Ovary (tissue), 9 donors: ENCODE measurements around the gene RHBDF2. TPM values are rescaled to one million over a fixed set of nuclear protein-coding genes. Genes with fewer than 3 reads are reported as not detected.

Source experiments
- DNase-seq, 5 donors: peaks; one replicate each; pipeline ENCODE4 v3.0.0-alpha.2; 2019 to 2020
- H3K27ac ChIP-seq, 2 donors: fragments of 200-600 bp; one replicate each; pipeline versions ENCODE4 v1.5.1 to v1.8.0; 2019 to 2022
- H3K27me3 ChIP-seq: fragments of 200-600 bp; one replicate; pipeline ENCODE4 v1.8.0; 2022
- H3K36me3 ChIP-seq: fragments of 200-600 bp; sonication (generic); one replicate; pipeline ENCODE4 v1.5.1; 2019
- H3K4me1 ChIP-seq: one replicate; pipeline ENCODE4 v1.8.1; 2013; ENCODE audit warnings: mild to moderate bottlenecking, moderate library complexity; ENCODE audit not compliant: insufficient read depth
- H3K4me3 ChIP-seq: fragments of 200-600 bp; sonication (generic); one replicate; pipeline ENCODE4 v1.5.1; 2017
- H3K9me3 ChIP-seq, 2 donors: fragments of 200-600 bp in 1 of 2; sonication (generic) in 1 of 2; one replicate each; pipeline versions ENCODE4 v1.5.1 to v1.8.1; 2013 to 2019; ENCODE audit warnings: mild to moderate bottlenecking in 1 of 2, moderate library complexity in 1 of 2
- EP300 ChIP-seq: sonication (generic); formaldehyde crosslinking; IDR thresholded peaks from one replicate; pipeline ENCODE4 v1.6.1; 2017; ENCODE audit warnings: antibody characterized with exemption
- POLR2A ChIP-seq: fragments of 450-650 bp; IDR thresholded peaks from one replicate; pipeline ENCODE4 v1.6.1; 2017; ENCODE audit warnings: antibody characterized with exemption, mild to moderate bottlenecking, moderate library complexity
- WGBS, 3 donors: extraction: QIAGEN DNeasy Blood & Tissue Kit in 1 of 3; methylation state at CpG; one replicate each; pipeline versions ENCODE4 v1.1.5 to v1.1.7; 2013 to 2017; 5-methylcytosine and 5-hydroxymethylcytosine counted together
- intact Hi-C, 4 donors: fragments of 100-400 bp; cut with DNase I; formaldehyde crosslinking; loops; one replicate each; pipeline versions ENCODE4 v1.11.0 to v1.15.1; 2022 to 2023
- polyA plus RNA-seq, 2 donors: library from polyadenylated mRNA; stranded (reverse); fragments of 200-250 nt in 1 of 2; fragments of 350-450 nt in 1 of 2; fragmentation: Illumina TruSeq in 1 of 2; extraction: RNeasy Lipid Tissue Mini Kit (QIAGEN cat#74804) in 1 of 2; gene quantifications; one replicate each; pipeline ENCODE4 v1.2.3, GENCODE V29; 2013 to 2014
- total RNA-seq, 7 donors: library from RNA; depleted of rRNA in 2 of 7; stranded (reverse); fragments of >200 nt in 2 of 7; fragmentation: NEBNext Ultra II Directional in 3 of 7; extraction: Animal tissue kit (Norgen Biotek cat#: 25700) in 3 of 7; gene quantifications; one replicate each; pipeline versions ENCODE4 v1.1.0 to v1.2.4, GENCODE V29; 2016 to 2023
- TF ChIP-seq, protein P1 (sequence below), 3 donors: fragments of 450-650 bp in 2 of 3; fragments of 200-600 bp in 1 of 3; IDR thresholded peaks; one replicate each; pipeline versions ENCODE4 v1.5.1 to v1.8.0; 2016 to 2022; ENCODE audit warnings: antibody characterized with exemption in 3 of 3, mild to moderate bottlenecking in 1 of 3
- donor health status: DM: no; HTN: no; CAD: no; lungs with moderate emphysema.
- donor health status: DM: no; HTN: no; CAD: no.
- donor health status: Bipolar disorder and iron deficiency.
- donor health status: DM: yes; HTN: yes; CAD: no.
- donor health status: DM: no; HTN: no; CAD: no.
- donor health status: DM: yes; HTN: yes; CAD: no.

RHBDF2 gene
- total and polyA plus RNA-seq, 9 donors = 3.3 to 39.9 (median 19.5) TPM

DNA sequence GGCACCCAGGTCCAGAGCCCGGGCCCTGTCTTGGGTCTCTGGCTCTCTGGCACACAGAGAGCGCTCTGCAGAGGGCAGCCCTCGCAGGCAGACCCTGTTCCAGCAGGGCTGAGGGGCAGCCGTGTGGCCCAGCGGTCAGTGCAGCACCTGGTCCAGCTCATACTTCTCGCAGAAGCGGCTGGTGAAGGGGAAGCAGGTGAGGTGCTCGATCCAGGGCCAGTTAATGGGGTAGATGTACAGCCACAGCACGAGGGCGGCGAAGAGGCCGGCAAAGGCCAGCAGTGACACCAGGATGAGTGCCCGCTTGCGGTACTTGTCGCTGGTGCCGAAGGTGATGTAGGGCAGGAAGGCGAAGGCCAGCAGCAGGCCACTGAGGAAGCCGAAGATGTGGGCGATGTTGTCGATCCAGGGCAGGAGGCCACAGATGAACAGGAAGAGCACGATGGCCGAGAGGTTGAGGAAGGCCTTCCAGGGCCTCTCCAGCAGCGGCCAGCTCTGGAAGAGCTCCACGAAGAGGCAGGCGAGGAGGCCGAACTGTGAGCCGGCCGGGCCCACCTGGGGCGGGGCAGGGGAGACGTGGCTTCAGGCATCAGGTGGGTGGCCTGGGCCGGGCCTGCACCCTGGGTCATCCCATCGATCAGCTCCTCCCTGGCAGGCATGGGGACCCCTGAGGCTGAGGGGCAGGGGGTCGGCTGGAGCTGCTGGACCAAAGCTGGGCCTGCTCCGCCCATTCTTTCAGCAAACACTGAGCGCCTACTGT, 29.5 kb downstream of the RHBDF2 start:
- intact Hi-C loops = no loop called here
- no peak for DNase-seq
- WGBS, 3 donors = 86 to 91% (median 90%) methylated on average over 29 to 35 of the region's 35 CpGs
- H3K27me3 ChIP-seq = no peaks in the 10 kb centered on the region
- H3K36me3 ChIP-seq = no peaks in the 10 kb centered on the region
- H3K4me1 ChIP-seq = no peaks in the 10 kb centered on the region
- no peak for TF ChIP-seq POLR2A
- TF ChIP-seq, protein P1, sequence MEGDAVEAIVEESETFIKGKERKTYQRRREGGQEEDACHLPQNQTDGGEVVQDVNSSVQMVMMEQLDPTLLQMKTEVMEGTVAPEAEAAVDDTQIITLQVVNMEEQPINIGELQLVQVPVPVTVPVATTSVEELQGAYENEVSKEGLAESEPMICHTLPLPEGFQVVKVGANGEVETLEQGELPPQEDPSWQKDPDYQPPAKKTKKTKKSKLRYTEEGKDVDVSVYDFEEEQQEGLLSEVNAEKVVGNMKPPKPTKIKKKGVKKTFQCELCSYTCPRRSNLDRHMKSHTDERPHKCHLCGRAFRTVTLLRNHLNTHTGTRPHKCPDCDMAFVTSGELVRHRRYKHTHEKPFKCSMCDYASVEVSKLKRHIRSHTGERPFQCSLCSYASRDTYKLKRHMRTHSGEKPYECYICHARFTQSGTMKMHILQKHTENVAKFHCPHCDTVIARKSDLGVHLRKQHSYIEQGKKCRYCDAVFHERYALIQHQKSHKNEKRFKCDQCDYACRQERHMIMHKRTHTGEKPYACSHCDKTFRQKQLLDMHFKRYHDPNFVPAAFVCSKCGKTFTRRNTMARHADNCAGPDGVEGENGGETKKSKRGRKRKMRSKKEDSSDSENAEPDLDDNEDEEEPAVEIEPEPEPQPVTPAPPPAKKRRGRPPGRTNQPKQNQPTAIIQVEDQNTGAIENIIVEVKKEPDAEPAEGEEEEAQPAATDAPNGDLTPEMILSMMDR (IDR thresholded peaks at IDR 0.05) = no peak
- no peak for TF ChIP-seq EP300
- H3K4me3 ChIP-seq = no peak overlapping the region
- H3K27ac ChIP-seq = no peak overlapping the region
- no peaks in the 10 kb centered on the region for H3K9me3 ChIP-seq

DNA sequence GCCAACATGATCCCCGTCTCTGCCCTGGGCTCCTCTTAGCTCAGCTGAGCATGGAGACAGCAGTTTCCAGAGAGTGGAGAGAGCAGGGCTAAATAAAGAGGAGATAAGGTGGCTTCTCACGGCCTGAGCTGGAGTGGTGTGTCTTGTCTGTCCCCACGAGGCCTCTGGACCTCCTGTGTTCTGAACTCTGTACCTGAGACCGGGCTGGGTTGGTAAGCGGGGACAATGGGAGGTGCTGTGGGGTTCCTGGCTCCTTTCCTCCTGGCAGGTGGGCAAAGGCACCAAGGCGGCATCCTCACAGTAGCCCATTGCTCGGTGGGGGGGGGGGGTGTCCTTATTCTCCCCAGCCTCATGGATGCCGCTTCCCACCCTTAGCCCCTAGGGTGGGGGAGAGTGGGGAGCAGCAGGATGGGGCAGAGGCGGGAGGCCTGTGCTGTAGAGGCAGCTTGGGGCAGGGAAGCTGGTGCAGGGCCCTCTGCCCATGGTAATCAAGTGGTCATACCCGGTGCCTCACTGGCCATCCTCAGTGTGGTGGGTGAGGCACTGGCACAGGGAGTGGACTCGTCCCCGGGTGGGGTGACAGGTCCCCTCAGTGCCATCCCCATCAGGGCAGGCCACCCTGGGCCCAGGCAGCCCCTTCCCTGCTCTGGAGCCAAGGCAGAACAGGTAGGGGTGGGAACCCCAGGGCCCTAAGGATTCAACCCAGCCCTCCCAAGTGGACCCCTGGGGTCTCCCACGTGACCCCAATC, 31.1 kb downstream of the RHBDF2 start:
- Histone ChIP-seq H3K27me3 (no peaks in the 10 kb centered on the region), H3K36me3 (no peaks in the 10 kb centered on the region), H3K9me3 (no peaks in the 10 kb centered on the region), H3K4me1 (no peaks in the 10 kb centered on the region), H3K27ac (no peak overlapping the region), H3K4me3 (no peak overlapping the region)
- TF ChIP-seq POLR2A (no peak), EP300 (no peak)
- TF ChIP-seq, protein P1 (IDR thresholded peaks at IDR 0.05) = no peak
- 84 to 88% (median 84%) methylated on average over 12 to 13 of the region's 13 CpGs for WGBS, 3 donors
- no peak for DNase-seq
- intact Hi-C loops = no loop called here

DNA sequence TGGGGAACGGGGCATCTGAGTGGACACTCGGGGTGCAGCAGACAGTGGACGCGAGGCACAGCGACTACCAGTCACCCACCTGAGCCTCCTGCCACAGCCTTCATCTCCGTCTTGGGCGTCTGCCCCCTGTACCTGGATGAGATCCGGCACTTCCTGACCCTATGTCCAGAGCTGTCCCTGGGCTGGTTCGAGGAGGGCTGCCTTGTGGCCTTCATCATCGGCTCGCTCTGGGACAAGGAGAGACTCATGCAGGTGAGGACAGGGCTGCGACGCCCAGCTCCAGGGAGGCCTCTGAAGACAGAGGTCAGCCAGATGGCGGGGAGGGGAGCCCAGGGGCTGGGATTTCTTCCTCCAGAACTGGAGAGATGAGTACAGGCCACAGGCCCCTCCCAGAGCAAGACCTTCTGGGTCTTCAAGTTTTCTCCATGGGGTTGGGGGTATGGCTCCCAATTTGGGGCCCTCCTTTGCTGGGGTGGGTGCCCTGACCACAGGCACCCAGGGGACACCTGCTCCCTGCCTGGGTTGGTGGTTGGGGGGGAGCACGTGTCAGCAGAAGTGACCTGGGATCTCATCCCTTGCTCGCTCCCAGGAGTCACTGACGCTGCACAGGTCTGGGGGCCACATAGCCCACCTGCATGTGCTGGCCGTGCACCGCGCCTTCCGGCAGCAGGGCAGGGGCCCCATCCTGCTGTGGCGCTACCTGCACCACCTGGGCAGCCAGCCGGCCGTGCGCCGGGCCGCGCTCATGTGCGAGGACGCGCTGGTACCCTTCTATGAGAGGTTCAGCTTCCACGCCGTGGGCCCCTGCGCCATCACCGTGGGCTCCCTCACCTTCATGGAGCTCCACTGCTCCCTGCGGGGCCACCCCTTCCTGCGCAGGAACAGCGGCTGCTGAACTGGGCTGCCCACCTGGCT, 31.9 kb downstream of the RHBDF2 start:
- WGBS, 3 donors = 90 to 93% (median 92%) methylated on average over 37 to 38 of the region's 38 CpGs
- H3K9me3 ChIP-seq = no peaks in the 10 kb centered on the region
- TF ChIP-seq POLR2A (no peak), EP300 (no peak)
- TF ChIP-seq, protein P1 (IDR thresholded peaks at IDR 0.05) = no peak
- H3K27me3 ChIP-seq = no peaks in the 10 kb centered on the region
- H3K4me1 ChIP-seq = no peaks in the 10 kb centered on the region
- no peak overlapping the region for H3K27ac ChIP-seq
- H3K4me3 ChIP-seq = no peak overlapping the region
- H3K36me3 ChIP-seq = no peaks in the 10 kb centered on the region
- DNase-seq = no peak
- intact Hi-C loops = no loop called here

DNA sequence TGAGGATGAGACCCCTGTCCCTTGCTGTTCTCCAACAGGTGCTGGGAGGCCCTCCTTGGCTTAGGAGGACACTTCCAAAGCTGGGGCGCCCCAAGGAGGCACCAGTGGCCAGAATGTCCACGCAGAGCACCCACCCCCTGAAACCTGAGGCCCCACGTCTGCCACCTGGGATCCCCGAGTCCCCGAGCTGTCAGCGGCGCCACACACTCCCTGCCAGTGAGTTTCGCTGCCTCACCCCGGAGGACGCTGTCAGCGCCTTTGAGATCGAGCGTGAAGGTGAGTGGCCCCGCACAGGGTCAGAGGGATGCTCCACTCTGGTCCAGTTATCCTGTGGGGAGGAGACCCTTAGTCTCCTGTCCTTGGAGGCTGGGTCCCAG, 32.6 kb downstream of the RHBDF2 start:
- Histone ChIP-seq H3K4me1 (no peaks in the 10 kb centered on the region), H3K27ac (no peak overlapping the region), H3K27me3 (no peaks in the 10 kb centered on the region), H3K36me3 (no peaks in the 10 kb centered on the region), H3K4me3 (no peak overlapping the region), H3K9me3 (no peaks in the 10 kb centered on the region)
- WGBS, 3 donors = 89 to 90% (median 89%) methylated on average over 14 of the region's 14 CpGs
- TF ChIP-seq POLR2A (no peak), EP300 (no peak)
- TF ChIP-seq, protein P1 (IDR thresholded peaks at IDR 0.05) = no peak
- intact Hi-C loops = no loop called here
- DNase-seq = no peak
